Ovary (tissue), 3 donors: Measurements from ENCODE around the gene LRP2.

Experiments used
- CTCF ChIP-seq, 3 donors: fragments of 450-650 bp in 2 of 3; fragments of 200-600 bp in 1 of 3; IDR thresholded peaks; one replicate each; pipeline versions ENCODE4 v1.5.1 to v1.8.0; 2016 to 2022; ENCODE audit warnings: antibody characterized with exemption in 3 of 3, mild to moderate bottlenecking in 1 of 3
- POLR2A ChIP-seq: fragments of 450-650 bp; IDR thresholded peaks from one replicate; pipeline ENCODE4 v1.6.1; 2017; ENCODE audit warnings: antibody characterized with exemption, mild to moderate bottlenecking, moderate library complexity
- donor health status: DM: no; HTN: no; CAD: no.

- no peak for TF ChIP-seq CTCF (IDR thresholded peaks at IDR 0.05)
- TF ChIP-seq POLR2A, result no peak
Observed at GRCh38 chr2:169358016-169358415, 4.3 kb downstream of the LRP2 start.
